Neutrophil (primary cell): ENCODE results near the gene PLXNB3.

Experiments
- H3K27ac ChIP-seq: fragments of 200-600 bp; sonication (generic); 2 replicates; pipeline ENCODE4 v1.5.1; 2016; ENCODE audit warnings: mild to moderate bottlenecking, moderate library complexity
- H3K27me3 ChIP-seq: fragments of 200-600 bp; sonication (generic); 2 replicates; pipeline ENCODE4 v1.6.0; 2016; ENCODE audit warnings: mild to moderate bottlenecking
- H3K36me3 ChIP-seq: fragments of 200-600 bp; sonication (generic); 2 replicates; pipeline ENCODE4 v1.5.1; 2017
- H3K4me1 ChIP-seq, 2 experiments: fragments of 200-600 bp in 1 of 2; sonication (generic) in 1 of 2; 1 replicate in 1 of 2; 2 replicates in 1 of 2; pipeline versions ENCODE4 v1.5.1 to v1.6.1; 2013 to 2016; ENCODE audit warnings: low read depth in 1 of 2, low read length in 1 of 2, mild to moderate bottlenecking in 1 of 2, moderate library complexity in 1 of 2; ENCODE audit not compliant: control insufficient read depth in 1 of 2, insufficient read depth in 1 of 2
- H3K4me3 ChIP-seq, 2 experiments: fragments of 200-600 bp in 1 of 2; sonication (generic) in 1 of 2; 1 replicate in 1 of 2; 2 replicates in 1 of 2; pipeline ENCODE4 v1.5.1; 2013 to 2016; ENCODE audit warnings: low read depth in 1 of 2, low read length in 1 of 2, mild to moderate bottlenecking in 1 of 2, moderate library complexity in 1 of 2
- H3K9me3 ChIP-seq: fragments of 200-600 bp; sonication (generic); 2 replicates; pipeline ENCODE4 v1.5.1; 2016
- CTCF ChIP-seq: fragments of 200-600 bp; sonication (generic); IDR thresholded peaks from 2 replicates; pipeline ENCODE4 v1.5.1; 2016; ENCODE audit warnings: antibody characterized with exemption

The PLXNB3 gene

GRCh38 chrX:153731117-153731844 lies 32.8 kb upstream of the PLXNB3 start:
- TF ChIP-seq CTCF, result no peak
- Histone ChIP-seq H3K4me3 (no peak overlapping the region), H3K9me3 (no peaks in the 10 kb centered on the region), H3K27me3 (no peaks in the 10 kb centered on the region), H3K4me1 (peaks cover 18 to 21% of the 10 kb centered on the region in 2 experiments), H3K27ac (no peak overlapping the region), H3K36me3 (peaks cover 13% of the 10 kb centered on the region)

GRCh38 chrX:153731845-153732215 lies 32.2 kb upstream of the PLXNB3 start:
- no peaks in the 10 kb centered on the region for H3K27me3 ChIP-seq
- H3K36me3 ChIP-seq, result peaks cover 18% of the 10 kb centered on the region
- H3K9me3 ChIP-seq, result no peaks in the 10 kb centered on the region
- H3K4me1 ChIP-seq, result peaks cover 16% of the 10 kb centered on the region in 2 experiments
- H3K27ac ChIP-seq, result no peak overlapping the region
- TF ChIP-seq CTCF, result no peak
- no peak overlapping the region for H3K4me3 ChIP-seq

- Histone ChIP-seq H3K4me1 (peaks cover 10% of the 10 kb centered on the region in 2 experiments), H3K4me3 (no peak overlapping the region), H3K27me3 (no peaks in the 10 kb centered on the region), H3K36me3 (peaks cover 24% of the 10 kb centered on the region), H3K9me3 (no peaks in the 10 kb centered on the region), H3K27ac (no peak overlapping the region)
- no peak for TF ChIP-seq CTCF
These were observed 31.6 kb upstream of the PLXNB3 start for GRCh38 chrX:153732401-153732800.

GRCh38 chrX:153733651-153734240 lies 30.3 kb upstream of the PLXNB3 start:
- H3K27ac ChIP-seq, result no peak overlapping the region
- no peak overlapping the region for H3K4me3 ChIP-seq
- peaks cover 36% of the 10 kb centered on the region for H3K36me3 ChIP-seq
- TF ChIP-seq CTCF, result no peak
- no peaks in the 10 kb centered on the region for H3K27me3 ChIP-seq
- no peaks in the 10 kb centered on the region for H3K4me1 ChIP-seq
- no peaks in the 10 kb centered on the region for H3K9me3 ChIP-seq

- Histone ChIP-seq H3K27me3 (no peaks in the 10 kb centered on the region), H3K4me1 (no peaks in the 10 kb centered on the region), H3K9me3 (no peaks in the 10 kb centered on the region), H3K27ac (no peak overlapping the region), H3K36me3 (peaks cover 40% of the 10 kb centered on the region), H3K4me3 (no peak overlapping the region)
- TF ChIP-seq CTCF, result no peak
These were observed 29.2 kb upstream of the PLXNB3 start for GRCh38 chrX:153734871-153735270.
